ENCODE data around the gene CHRM2. TPM values are rescaled to one million over a fixed set of nuclear protein-coding genes. Genes with fewer than 3 reads are reported as not detected.

Gene CHRM2
- total RNA-seq, 1 experiment from 2014 or later, result not detected

GRCh38 chr7:136923111-136923667 is 54.7 kb downstream of the CHRM2 start:
- Mint-ChIP-seq H3K4me1 (peaks cover 3% of the 10 kb centered on the region in 2 experiments; a peak in 2 of 4 replicates), H3K27ac (no peak overlapping the region), H3K9me3 (no peaks in the 10 kb centered on the region), H3K27me3 (ENCODE audit: low read depth) (no peaks in the 10 kb centered on the region), H3K4me3 (no peak overlapping the region), H3K36me3 (ENCODE audit: insufficient read depth in 1 of 3, low read depth in 3 of 3) (no peaks in the 10 kb centered on the region)
- no CpG with 5 or more reads among the region's 3 CpGs for WGBS (ENCODE audit: extremely low coverage, insufficient read length, low lambda C conversion rate)
- Histone ChIP-seq H3K56ac (ENCODE audit: insufficient read length, low read depth, low read length) (no peak overlapping the region), H4K20me1 (ENCODE audit: control insufficient read depth, insufficient read depth, insufficient read length) (no peaks in the 10 kb centered on the region), H3K9me3 (ENCODE audit: control insufficient read depth, low read depth, low read length) (no peaks in the 10 kb centered on the region), H3K9ac (ENCODE audit: extremely low read depth, insufficient read length, low read length) (no peak overlapping the region), H3K27ac (ENCODE audit: insufficient read length, low read depth, low read length) (no peak overlapping the region), H2AFZ (ENCODE audit: low read length) (no peak overlapping the region), H3K18ac (ENCODE audit: insufficient read length, low read depth, low read length) (no peak overlapping the region), H2BK20ac (ENCODE audit: low read depth, low read length, poor library complexity, severe bottlenecking) (no peak overlapping the region), H3T11ph (ENCODE audit: low read length) (no peak overlapping the region), H2BK15ac (ENCODE audit: low read depth, low read length) (no peak overlapping the region), H2BK12ac (ENCODE audit: insufficient read length, low read depth, low read length) (no peak overlapping the region), H3K4ac (ENCODE audit: low read depth, low read length) (no peak overlapping the region), H3K79me1 (ENCODE audit: insufficient read depth, low read depth, low read length, poor library complexity, severe bottlenecking) (no peaks in the 10 kb centered on the region), H4K8ac (replicated peaks; ENCODE audit: insufficient read length, low read depth, low read length) (no peak overlapping the region), H3K23ac (ENCODE audit: insufficient read length, low read depth, low read length) (no peak overlapping the region), H2BK5ac (ENCODE audit: insufficient read length, low read length) (no peak overlapping the region), H3K14ac (ENCODE audit: insufficient read depth, low read length) (no peak overlapping the region), H3K27me3 (ENCODE audit: insufficient read depth, low read length) (no peaks in the 10 kb centered on the region), H2BK120ac (ENCODE audit: low read depth, low read length, poor library complexity, severe bottlenecking) (no peak overlapping the region), H3K79me2 (ENCODE audit: insufficient read depth, low read length) (no peaks in the 10 kb centered on the region), H2AK5ac (ENCODE audit: insufficient read length, low read length) (no peak overlapping the region), H3K4me1 (ENCODE audit: insufficient read depth, low read length) (no peaks in the 10 kb centered on the region), H4K91ac (ENCODE audit: insufficient read length, low read depth, low read length) (no peak overlapping the region), H4K5ac (ENCODE audit: insufficient read length, low read depth, low read length) (no peak overlapping the region), H3K4me2 (ENCODE audit: insufficient read depth, insufficient read length, low read length) (no peak overlapping the region), H3K23me2 (ENCODE audit: insufficient read length, low read depth, low read length, poor library complexity, severe bottlenecking) (no peaks in the 10 kb centered on the region)
- TF ChIP-seq CTCF (conservative IDR thresholded peaks at IDR 0.05), result no peak
- DNase-seq, result no peak
